A549 (cell line): ENCODE measurements around the gene ICA1L.
A peak's percentile ranks its signal among the peaks of the same experiment; 100 is the strongest.

ENCODE experiments used
- CEBPB ChIP-seq, 2 experiments: fragments of >200 bp in 1 of 2; sonication (Bioruptor Twin) in 1 of 2; formaldehyde crosslinking in 1 of 2; IDR thresholded peaks; 2 replicates each; pipeline ENCODE4 v1.6.1; 2012 to 2016
- CHD4 ChIP-seq: fragments of 200-600 bp; sonication (generic); IDR thresholded peaks from 2 replicates; pipeline ENCODE4 v1.6.1; 2016; ENCODE audit warnings: antibody characterized with exemption, mild to moderate bottlenecking, borderline replicate concordance
- CTCF ChIP-seq: fragments of >200 bp; sonication (Bioruptor Twin); formaldehyde crosslinking; IDR thresholded peaks from 3 replicates; pipeline ENCODE4 v1.5.1; 2016
- E2F6 ChIP-seq: IDR thresholded peaks from 2 replicates; pipeline ENCODE4 v1.6.1; 2012; ENCODE audit warnings: low read depth, borderline replicate concordance
- EHF ChIP-seq: fragments of 250-450 bp; sonication (Bioruptor Pico); IDR thresholded peaks from 2 replicates; pipeline ENCODE4 v1.5.0; 2020; ENCODE audit warnings: mild to moderate bottlenecking
- EHMT2 ChIP-seq: fragments of 200-600 bp; sonication (generic); IDR thresholded peaks from 2 replicates; pipeline ENCODE4 v1.6.1; 2016; ENCODE audit warnings: antibody characterized with exemption, low read depth, mild to moderate bottlenecking, moderate library complexity
- ELK1 ChIP-seq: fragments of 150-350 bp; IDR thresholded peaks from 2 replicates; pipeline ENCODE4 v1.6.1; 2014; ENCODE audit warnings: low read depth, mild to moderate bottlenecking, low read length
- EP300 ChIP-seq, 2 experiments: fragments of >200 bp; sonication (Bioruptor Twin); formaldehyde crosslinking; IDR thresholded peaks; 2 replicates in 1 of 2; 3 replicates in 1 of 2; pipeline ENCODE4 v1.6.1; 2016 to 2017
- HDAC2 ChIP-seq: fragments of 200-600 bp; sonication (generic); IDR thresholded peaks from 2 replicates; pipeline ENCODE4 v1.6.1; 2016
- HEYL ChIP-seq: fragments of 250-450 bp; sonication (Bioruptor Pico); IDR thresholded peaks from 2 replicates; pipeline ENCODE4 v1.8.0; 2021; ENCODE audit warnings: mild to moderate bottlenecking, moderate library complexity
- JUN ChIP-seq, 2 experiments: fragments of >200 bp; sonication (Bioruptor Twin); formaldehyde crosslinking; IDR thresholded peaks; 2 replicates in 1 of 2; 3 replicates in 1 of 2; pipeline ENCODE4 v1.6.1; 2016 to 2017
- POLR2A ChIP-seq: IDR thresholded peaks from 2 replicates; pipeline ENCODE4 v1.6.1; 2012; ENCODE audit warnings: mild to moderate bottlenecking, low read length
- RAD21 ChIP-seq, 2 experiments: fragments of >200 bp in 1 of 2; sonication (Bioruptor Twin) in 1 of 2; formaldehyde crosslinking in 1 of 2; IDR thresholded peaks in 1 of 2; conservative IDR thresholded peaks in 1 of 2; 2 replicates in 1 of 2; 3 replicates in 1 of 2; pipeline ENCODE4 v1.6.1; 2012 to 2018; ENCODE audit warnings: inconsistent platforms in 1 of 2
- RNF2 ChIP-seq: fragments of 200-600 bp; sonication (generic); IDR thresholded peaks from 2 replicates; pipeline ENCODE4 v1.6.1; 2016; ENCODE audit warnings: low read depth, mild to moderate bottlenecking, antibody characterized with exemption, moderate library complexity, borderline replicate concordance

GRCh38 chr2:202831242-202832220 lies 40.0 kb downstream of the ICA1L start:
- TF ChIP-seq EP300 (IDR thresholded peaks at IDR 0.05) (no peak), CEBPB (IDR thresholded peaks at IDR 0.05) (no peak), HDAC2 (no peak), POLR2A (no peak), RAD21 (conservative IDR thresholded peaks at IDR 0.05 in 1 of 2, IDR thresholded peaks at IDR 0.05 in 1 of 2) (peak; percentile 92 to 96), CTCF (peak; percentile 91), RNF2 (no peak), JUN (IDR thresholded peaks at IDR 0.05) (no peak), ELK1 (no peak), E2F6 (no peak), CHD4 (no peak), EHMT2 (no peak), HEYL (no peak), EHF (no peak)
